Activated naive CD4-positive, alpha-beta T cell treated with anti-CD3 and anti-CD28 coated beads for 36 hours (primary cell): ENCODE results near the gene STAMBPL1. TPM values are rescaled to one million over a fixed set of nuclear protein-coding genes. Genes with fewer than 3 reads are reported as not detected.

Experiments
- CTCF ChIA-PET: fragments of 350-600 bp; sonication (Branson Sonifier 250); formaldehyde crosslinking; loops from one replicate; lab custom pipeline; 2021; ENCODE audit warnings: antibody characterized with exemption; lab: Charles Lee
- DNase-seq: peaks from one replicate; pipeline ENCODE4 v3.0.0-alpha.2; 2020
- H3K27ac Mint-ChIP-seq: one replicate; pipeline ENCODE4 v1.8.0; 2021; ENCODE audit warnings: mild to moderate bottlenecking, mixed read lengths
- H3K27me3 Mint-ChIP-seq: one replicate; pipeline ENCODE4 v1.8.0; 2021; ENCODE audit warnings: low read depth, mixed read lengths
- H3K36me3 Mint-ChIP-seq: one replicate; pipeline ENCODE4 v1.8.0; 2021; ENCODE audit warnings: low read depth, mixed read lengths
- H3K4me1 Mint-ChIP-seq: one replicate; pipeline ENCODE4 v1.8.0; 2021; ENCODE audit warnings: low read depth, mixed read lengths
- H3K4me3 Mint-ChIP-seq: one replicate; pipeline ENCODE4 v1.8.0; 2021; ENCODE audit warnings: mild to moderate bottlenecking, moderate library complexity, mixed read lengths
- H3K9me3 Mint-ChIP-seq: one replicate; pipeline ENCODE4 v1.8.0; 2021; ENCODE audit warnings: mixed read lengths
- intact Hi-C: fragments of 100-400 bp; cut with micrococcal nuclease; formaldehyde crosslinking; loops from one replicate; pipeline ENCODE4 v1.15.1; 2023
- total RNA-seq, 2 experiments: library from RNA; stranded (reverse); gene quantifications; one replicate each; pipeline ENCODE4 v1.2.3, GENCODE V29; 2021

STAMBPL1 gene
- total RNA-seq, 2 experiments from 2014 or later, result 23.2 to 23.6 TPM

- intact Hi-C loops, result loop anchor here (1.0 kb wide), 1 partner anchor 10 kb away; no protein-coding TSS in a partner anchor
- CTCF ChIA-PET, result interaction anchor here (3.0 kb wide), 1 partner anchor 23 kb away, joined by 21 read pairs; no protein-coding TSS in a partner anchor
- no peak for DNase-seq
- H3K4me3 Mint-ChIP-seq, result no peak overlapping the region
- no peaks in the 10 kb centered on the region for H3K9me3 Mint-ChIP-seq
- peaks cover 10% of the 10 kb centered on the region for H3K27me3 Mint-ChIP-seq
- H3K36me3 Mint-ChIP-seq, result no peaks in the 10 kb centered on the region
- H3K27ac Mint-ChIP-seq, result no peak overlapping the region
- peaks cover 4% of the 10 kb centered on the region for H3K4me1 Mint-ChIP-seq
Observed at GRCh38 chr10:88858491-88858890, 21.6 kb upstream of the STAMBPL1 start.

- CTCF ChIA-PET, result no interaction called here
- intact Hi-C loops, result no loop called here
- Mint-ChIP-seq H3K27me3 (peaks cover 15% of the 10 kb centered on the region), H3K36me3 (no peaks in the 10 kb centered on the region), H3K4me1 (peaks cover 4% of the 10 kb centered on the region), H3K4me3 (no peak overlapping the region), H3K9me3 (no peaks in the 10 kb centered on the region), H3K27ac (no peak overlapping the region)
- no peak for DNase-seq
Observed at GRCh38 chr10:88861036-88861435, 19.0 kb upstream of the STAMBPL1 start.

GRCh38 chr10:88865281-88865876 lies 14.7 kb upstream of the STAMBPL1 start:
- intact Hi-C loops, result loop anchor here (1.0 kb wide), 3 partner anchors 30 to 177 kb away; no protein-coding TSS in a partner anchor
- CTCF ChIA-PET, result interaction anchor here (0.6 to 1.8 kb wide), 6 partner anchors 29 to 301 kb away, joined by 3 to 16 read pairs (median 3); no protein-coding TSS in a partner anchor
- H3K4me3 Mint-ChIP-seq, result no peak overlapping the region
- no peaks in the 10 kb centered on the region for H3K9me3 Mint-ChIP-seq
- no peak overlapping the region for H3K27ac Mint-ChIP-seq
- H3K27me3 Mint-ChIP-seq, result peaks cover 15% of the 10 kb centered on the region
- no peak for DNase-seq
- no peaks in the 10 kb centered on the region for H3K4me1 Mint-ChIP-seq
- H3K36me3 Mint-ChIP-seq, result no peaks in the 10 kb centered on the region

GRCh38 chr10:88866454-88866853 lies 13.6 kb upstream of the STAMBPL1 start:
- Mint-ChIP-seq H3K27ac (no peak overlapping the region), H3K4me1 (no peaks in the 10 kb centered on the region), H3K4me3 (no peak overlapping the region), H3K9me3 (no peaks in the 10 kb centered on the region), H3K27me3 (peaks cover 14% of the 10 kb centered on the region), H3K36me3 (no peaks in the 10 kb centered on the region)
- intact Hi-C loops, result no loop called here
- DNase-seq, result no peak
- CTCF ChIA-PET, result no interaction called here

- Mint-ChIP-seq H3K27me3 (peaks cover 3% of the 10 kb centered on the region), H3K4me3 (no peak overlapping the region), H3K27ac (no peak overlapping the region), H3K4me1 (no peaks in the 10 kb centered on the region), H3K9me3 (no peaks in the 10 kb centered on the region), H3K36me3 (no peaks in the 10 kb centered on the region)
- intact Hi-C loops, result no loop called here
- DNase-seq, result no peak
- CTCF ChIA-PET, result interaction anchor here (0.6 to 1.4 kb wide), 4 partner anchors 35 to 63 kb away, joined by 4 to 9 read pairs (median 4); no protein-coding TSS in a partner anchor
Observed at GRCh38 chr10:88870089-88870488, 10.0 kb upstream of the STAMBPL1 start.

GRCh38 chr10:88873757-88874156 lies 6.3 kb upstream of the STAMBPL1 start:
- no peaks in the 10 kb centered on the region for H3K36me3 Mint-ChIP-seq
- H3K4me3 Mint-ChIP-seq, result no peak overlapping the region
- CTCF ChIA-PET, result no interaction called here
- H3K4me1 Mint-ChIP-seq, result peaks cover 12% of the 10 kb centered on the region
- H3K27me3 Mint-ChIP-seq, result peaks cover 3% of the 10 kb centered on the region
- H3K9me3 Mint-ChIP-seq, result no peaks in the 10 kb centered on the region
- DNase-seq, result no peak
- no peak overlapping the region for H3K27ac Mint-ChIP-seq
- intact Hi-C loops, result no loop called here

GRCh38 chr10:88874281-88874680 lies 5.8 kb upstream of the STAMBPL1 start:
- Mint-ChIP-seq H3K9me3 (no peaks in the 10 kb centered on the region), H3K4me1 (peaks cover 16% of the 10 kb centered on the region), H3K27ac (no peak overlapping the region), H3K36me3 (no peaks in the 10 kb centered on the region), H3K27me3 (peaks cover 3% of the 10 kb centered on the region), H3K4me3 (no peak overlapping the region)
- intact Hi-C loops, result no loop called here
- CTCF ChIA-PET, result no interaction called here
- no peak for DNase-seq

- CTCF ChIA-PET, result no interaction called here
Observed at GRCh38 chr10:88875081-88875480, 5.0 kb upstream of the STAMBPL1 start.

GRCh38 chr10:88877298-88877697 lies 2.7 kb upstream of the STAMBPL1 start:
- CTCF ChIA-PET, result interaction anchor here (1.0 kb wide), 1 partner anchor 57 kb away, joined by 4 read pairs; no protein-coding TSS in a partner anchor

More at GRCh38 chr10:88875081-88875480, 5.0 kb upstream of the STAMBPL1 start:
- no peak for DNase-seq
- intact Hi-C loops, result no loop called here
- H3K36me3 Mint-ChIP-seq, result no peaks in the 10 kb centered on the region
- peaks cover 22% of the 10 kb centered on the region for H3K4me1 Mint-ChIP-seq
- no peaks in the 10 kb centered on the region for H3K9me3 Mint-ChIP-seq
- H3K27me3 Mint-ChIP-seq, result peaks cover 3% of the 10 kb centered on the region
- no peak overlapping the region for H3K4me3 Mint-ChIP-seq
- no peak overlapping the region for H3K27ac Mint-ChIP-seq

GRCh38 chr10:88880282-88881076 lies 434 bp downstream of the STAMBPL1 start:
- H3K4me3 Mint-ChIP-seq, result peak overlapping the region; percentile 95
- H3K27me3 Mint-ChIP-seq, result no peaks in the 10 kb centered on the region
- CTCF ChIA-PET, result interaction anchor here (0.7 to 5.2 kb wide), 7 partner anchors 16 to 53 kb away, joined by 3 to 37 read pairs (median 4); no protein-coding TSS in a partner anchor
- DNase-seq, result peak; percentile 82
- no peaks in the 10 kb centered on the region for H3K9me3 Mint-ChIP-seq
- intact Hi-C loops, result loop anchor here (1.0 to 10.0 kb wide), 10 partner anchors 17 to 1018 kb away; partner anchors contain the start of genes IFIT5, KLLN and PTEN
- H3K36me3 Mint-ChIP-seq, result peaks cover 5% of the 10 kb centered on the region
- H3K4me1 Mint-ChIP-seq, result peaks cover 58% of the 10 kb centered on the region
- peak overlapping the region; percentile 97 for H3K27ac Mint-ChIP-seq

More at GRCh38 chr10:88877298-88877697, 2.7 kb upstream of the STAMBPL1 start:
- Mint-ChIP-seq H3K27ac (no peak overlapping the region), H3K36me3 (peaks cover 2% of the 10 kb centered on the region), H3K9me3 (no peaks in the 10 kb centered on the region), H3K27me3 (no peaks in the 10 kb centered on the region), H3K4me3 (no peak overlapping the region), H3K4me1 (peaks cover 32% of the 10 kb centered on the region)
- no peak for DNase-seq
- intact Hi-C loops, result no loop called here

- no peak for DNase-seq
- H3K4me1 Mint-ChIP-seq, result peaks cover 65% of the 10 kb centered on the region
- intact Hi-C loops, result loop anchor here (1.0 to 10.0 kb wide), 4 partner anchors 16 to 1019 kb away; partner anchors contain the start of genes IFIT5, KLLN and PTEN
- H3K36me3 Mint-ChIP-seq, result peaks cover 5% of the 10 kb centered on the region
- no peaks in the 10 kb centered on the region for H3K27me3 Mint-ChIP-seq
- peak overlapping the region; percentile 95 for H3K4me3 Mint-ChIP-seq
- H3K9me3 Mint-ChIP-seq, result no peaks in the 10 kb centered on the region
- CTCF ChIA-PET, result interaction anchor here (0.9 to 5.2 kb wide), 5 partner anchors 15 to 52 kb away, joined by 3 to 37 read pairs (median 14); no protein-coding TSS in a partner anchor
- H3K27ac Mint-ChIP-seq, result peak overlapping the region; percentile 97
Observed at GRCh38 chr10:88881320-88881719, 1.3 kb downstream of the STAMBPL1 start.
